Stimulated activated CD4-positive, alpha-beta T cell treated with anti-CD3 and anti-CD28 coated beads, TNF-alpha, amount 100 ng/mL, for 4 hours (primary cell): Measurements from ENCODE around the gene SLC22A9.
"Not testable (repeated sequence)": the region's sequence is repeated elsewhere in the genome, so short reads cannot be mapped to it uniquely, and the experiment has no call there.

ENCODE experiments used
- DNase-seq, 3 experiments: peaks; one replicate each; pipeline ENCODE4 v3.0.0-alpha.2; 2020; ENCODE audit warnings: low read depth in 3 of 3

Gene SLC22A9

DNA sequence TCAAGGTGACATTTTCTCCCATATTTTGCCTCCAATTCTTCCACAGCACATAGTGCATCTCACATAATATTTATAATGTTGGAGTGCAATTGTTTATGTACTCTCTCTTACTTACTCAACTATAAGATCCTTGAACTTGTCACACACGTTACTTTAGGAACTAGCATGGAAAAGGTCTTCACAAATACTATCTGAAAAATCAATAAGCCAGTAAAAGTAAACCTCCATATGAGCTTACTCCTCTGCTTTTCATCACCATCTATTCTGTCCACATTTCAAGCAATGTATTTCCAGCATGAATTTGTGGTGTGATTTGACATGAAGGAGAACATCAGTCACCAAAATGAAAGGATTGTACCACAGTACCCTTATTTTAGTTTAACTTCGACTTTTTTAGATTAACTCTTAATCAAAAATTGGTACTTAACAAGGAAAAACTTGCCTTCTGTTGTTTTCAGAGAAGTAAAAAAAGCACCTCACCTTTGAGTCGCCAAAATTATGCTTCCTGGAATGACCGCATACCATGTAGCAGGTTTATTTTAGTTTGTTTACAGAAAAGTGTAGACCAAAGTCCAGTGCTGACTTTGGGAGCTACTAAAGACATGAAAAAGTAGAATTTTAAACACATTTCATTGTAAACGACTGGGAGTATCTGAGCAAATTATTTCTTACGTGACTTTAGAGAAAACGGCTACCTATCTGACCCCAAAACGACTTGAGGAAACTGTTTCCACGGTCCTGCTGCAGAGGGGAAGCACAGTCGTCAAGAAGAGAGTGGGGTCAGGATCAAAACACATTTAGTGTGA is at the start of gene SLC22A9:
Gene SLC22A9, plus strand, starts transcription at position 621 of the 806 bp plus-strand sequence. CDS start 272 bp downstream, outside the sequence.
- DNase-seq = no peak

DNA sequence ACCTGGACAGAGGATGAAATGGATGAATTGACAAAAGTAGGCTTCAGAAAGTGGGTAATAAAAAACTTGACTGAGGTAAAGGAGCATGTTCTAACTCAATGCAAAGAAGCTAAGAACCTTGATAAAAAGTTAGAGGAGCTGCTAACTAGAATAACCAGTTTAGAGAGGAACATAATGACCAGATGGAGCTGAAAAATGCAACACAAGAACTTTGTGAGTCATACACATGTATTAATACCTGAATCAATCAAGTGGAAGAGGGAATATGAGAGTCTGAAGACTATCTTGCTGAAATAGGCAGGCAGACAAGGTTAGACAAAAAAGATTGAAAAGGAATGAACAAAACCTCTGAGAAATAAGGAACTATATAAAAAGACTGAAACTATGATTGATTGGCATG is 47.9 kb upstream of the SLC22A9 start:
- no peak for DNase-seq

DNA sequence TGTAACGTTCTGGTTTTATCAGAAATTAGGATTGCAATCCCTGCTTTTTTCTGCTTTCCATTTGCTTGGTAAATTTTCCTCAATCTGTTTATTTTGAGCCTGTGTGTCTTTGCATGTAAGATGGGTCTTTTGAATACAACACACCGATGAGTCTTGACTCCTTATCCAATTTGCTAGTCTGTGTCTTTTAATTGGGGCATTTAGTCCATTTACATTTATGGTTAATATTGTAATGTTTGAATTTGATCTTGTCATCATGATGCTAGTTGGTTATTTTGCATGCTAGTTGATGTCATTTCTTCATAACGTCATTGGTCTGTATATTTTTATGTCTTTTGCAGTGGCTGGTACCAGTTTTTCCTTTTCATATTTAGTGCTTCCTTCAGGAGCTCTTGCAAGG is 34.5 kb upstream of the SLC22A9 start:
- DNase-seq = not testable (repeated sequence)

DNA sequence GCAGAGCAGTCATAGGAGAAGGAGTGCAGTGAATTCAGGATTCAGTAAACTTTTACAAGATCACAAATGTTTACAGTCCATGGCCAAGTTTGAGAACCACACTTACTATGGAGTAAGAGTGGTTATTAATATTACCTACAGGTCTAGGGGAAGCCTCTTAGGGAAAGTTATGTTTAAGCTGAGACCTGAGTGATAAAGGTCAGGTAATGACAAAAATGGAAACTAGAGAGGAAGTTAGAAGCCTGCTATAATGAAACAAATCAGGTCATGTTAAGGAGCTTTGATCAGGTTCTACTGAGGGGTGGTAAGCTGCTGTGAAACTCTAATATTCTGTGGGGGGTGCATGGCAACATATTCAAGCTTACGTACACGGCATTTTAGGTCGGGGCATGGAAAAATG is 32.5 kb upstream of the SLC22A9 start:
- no peak for DNase-seq

DNA sequence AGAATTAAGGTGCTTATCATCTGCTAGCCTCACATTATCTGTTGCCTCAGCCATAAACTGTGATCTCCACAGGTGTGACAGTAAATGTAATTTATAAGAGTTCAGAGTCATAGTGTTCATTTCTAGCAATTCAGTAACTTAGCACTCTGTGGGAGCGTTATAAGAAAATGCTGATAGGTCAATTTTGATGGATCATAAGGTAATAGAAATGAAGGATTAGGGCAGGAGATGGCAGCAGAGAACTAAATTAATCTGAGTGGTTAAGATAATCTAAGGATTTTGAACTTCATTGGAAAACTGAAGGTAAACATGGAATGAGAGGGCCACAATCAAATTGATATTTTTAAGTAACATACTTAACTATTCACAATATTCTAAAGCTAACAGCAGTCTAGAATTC is 26.5 kb upstream of the SLC22A9 start:
- no peak for DNase-seq

DNA sequence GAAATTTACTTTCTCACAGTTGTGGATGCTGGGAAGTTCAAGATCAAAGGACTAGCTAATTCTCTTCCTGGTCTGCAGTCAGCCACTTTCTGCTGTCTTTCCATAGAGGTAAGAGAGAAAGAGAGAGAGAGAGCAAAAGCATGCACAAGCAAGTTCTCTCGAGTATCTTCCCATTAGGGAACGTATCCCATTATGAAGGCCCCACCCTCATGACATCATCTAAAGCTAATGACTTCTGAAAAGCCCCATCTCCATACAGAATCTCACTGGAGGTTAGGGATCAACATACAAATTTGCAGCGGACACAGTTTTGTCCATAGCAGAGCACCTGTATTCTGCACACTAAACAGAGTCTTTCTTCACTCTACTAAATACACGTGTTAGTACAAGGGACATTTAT is 17.4 kb upstream of the SLC22A9 start:
- DNase-seq = no peak

DNA sequence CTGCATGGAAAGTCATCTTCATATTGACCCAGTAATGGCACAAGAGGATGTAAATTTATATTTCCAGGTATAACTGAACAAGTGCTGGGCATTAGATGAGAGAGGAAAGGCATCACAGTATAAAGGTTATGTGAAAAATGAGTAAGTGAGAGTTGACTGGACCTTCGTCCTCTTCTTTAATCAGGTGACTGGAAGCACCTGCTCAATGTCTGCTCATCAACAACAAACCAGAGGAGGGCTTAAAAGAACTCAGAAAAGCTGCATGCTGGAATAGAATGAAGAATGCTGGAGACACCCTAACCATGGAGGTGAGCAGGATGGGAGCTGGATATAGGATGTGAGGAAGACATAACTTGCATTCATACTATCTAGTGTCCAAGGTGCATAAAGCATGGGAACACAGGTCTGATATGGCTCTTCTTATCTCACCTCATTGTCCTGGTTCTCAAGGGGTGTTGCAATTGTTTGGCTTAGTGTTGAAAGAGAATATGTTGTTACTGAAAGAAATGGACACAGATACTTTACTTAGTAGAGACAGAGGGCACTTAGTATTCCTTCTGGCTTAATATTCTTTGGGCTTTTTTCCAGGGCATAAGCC is 7.3 kb upstream of the SLC22A9 start:
- no peak for DNase-seq

DNA sequence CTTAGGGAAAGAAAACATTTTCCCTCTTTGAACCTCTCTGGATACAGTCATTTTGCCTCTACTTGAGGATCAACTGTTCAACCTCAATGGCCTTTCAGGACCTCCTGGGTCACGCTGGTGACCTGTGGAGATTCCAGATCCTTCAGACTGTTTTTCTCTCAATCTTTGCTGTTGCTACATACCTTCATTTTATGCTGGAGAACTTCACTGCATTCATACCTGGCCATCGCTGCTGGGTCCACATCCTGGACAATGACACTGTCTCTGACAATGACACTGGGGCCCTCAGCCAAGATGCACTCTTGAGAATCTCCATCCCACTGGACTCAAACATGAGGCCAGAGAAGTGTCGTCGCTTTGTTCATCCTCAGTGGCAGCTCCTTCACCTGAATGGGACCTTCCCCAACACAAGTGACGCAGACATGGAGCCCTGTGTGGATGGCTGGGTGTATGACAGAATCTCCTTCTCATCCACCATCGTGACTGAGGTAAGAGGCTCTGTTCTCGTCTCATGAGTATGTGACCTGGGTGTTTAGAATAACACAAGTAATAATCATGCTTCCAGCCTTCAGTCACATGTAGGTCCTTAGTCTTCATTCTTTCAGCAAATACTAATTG is 495 bp downstream of the SLC22A9 start:
- DNase-seq = no peak

DNA sequence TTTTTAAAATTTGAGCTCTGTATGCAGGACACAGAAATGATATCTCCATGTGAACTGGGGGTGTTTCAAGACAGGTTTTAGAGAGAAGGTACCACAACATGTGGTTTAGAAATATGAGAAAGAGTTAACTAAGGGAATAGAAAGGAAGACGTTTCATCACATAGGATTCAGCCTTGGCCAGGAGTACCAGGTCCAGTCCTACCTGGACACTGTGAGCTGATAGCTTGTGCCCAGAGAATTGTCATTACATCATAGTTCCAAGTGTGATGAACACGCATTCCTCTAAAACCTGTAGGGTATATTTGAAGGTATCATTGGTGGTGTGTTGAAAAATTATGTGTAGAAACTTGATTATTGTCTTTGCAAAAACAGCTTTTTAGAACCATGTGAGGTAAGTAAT is 1.8 kb downstream of the SLC22A9 start:
- DNase-seq = no peak

DNA sequence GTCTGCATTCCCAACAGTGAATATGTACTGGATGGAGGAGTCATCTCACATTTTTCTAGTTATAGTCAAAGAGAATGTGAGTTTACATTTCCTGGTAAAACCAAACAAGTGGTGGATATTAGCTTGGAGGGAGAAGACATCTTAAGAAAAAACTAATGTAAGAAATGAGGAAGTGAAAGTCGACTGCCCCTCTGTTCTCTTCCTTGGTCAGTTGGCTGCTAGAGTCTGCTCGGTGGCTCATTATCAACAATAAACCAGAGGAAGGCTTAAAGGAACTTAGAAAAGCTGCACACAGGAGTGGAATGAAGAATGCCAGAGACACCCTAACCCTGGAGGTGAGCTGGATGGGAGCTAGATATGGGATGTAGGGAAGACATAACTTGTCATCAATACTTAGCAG is 5.8 kb downstream of the SLC22A9 start:
- no peak for DNase-seq

DNA sequence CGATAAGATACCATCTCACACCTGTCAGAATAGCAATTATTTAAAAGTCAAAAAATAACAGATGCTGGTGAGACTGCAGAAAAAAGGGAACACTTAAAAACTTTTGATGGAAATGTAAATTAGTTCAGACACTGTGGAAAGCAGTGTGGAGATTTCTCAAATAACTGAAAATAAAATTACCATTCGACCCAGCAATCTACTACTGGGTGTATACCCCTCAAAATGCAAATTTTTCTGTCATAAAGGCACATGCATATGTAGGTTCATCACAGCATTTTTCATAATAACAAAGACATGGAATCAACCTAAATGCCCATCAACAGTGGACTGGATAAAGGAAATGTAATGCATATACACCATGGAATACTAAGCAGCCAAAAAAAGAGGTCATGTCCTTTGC is 10.5 kb downstream of the SLC22A9 start:
- no peak for DNase-seq

DNA sequence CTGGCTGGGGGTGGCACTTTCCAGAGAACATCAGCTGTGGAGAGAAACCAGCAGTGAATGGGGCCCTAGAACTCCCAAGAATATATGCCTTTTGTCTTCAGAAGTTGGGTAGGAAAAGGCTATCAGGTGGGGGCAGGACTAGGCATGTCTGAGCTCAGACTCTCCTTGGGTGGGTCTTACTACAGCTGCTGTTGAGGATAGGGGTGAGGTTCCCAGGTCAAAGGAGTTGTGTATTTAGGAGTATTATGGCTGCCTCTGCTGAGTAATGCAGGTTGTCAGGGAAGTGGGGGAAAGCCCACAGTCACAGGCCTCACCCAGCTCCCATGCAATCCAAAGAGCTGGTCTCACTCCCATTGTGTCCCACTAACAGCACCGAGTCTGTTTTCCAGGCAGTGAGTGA is 26.1 kb downstream of the SLC22A9 start:
- no peak for DNase-seq

DNA sequence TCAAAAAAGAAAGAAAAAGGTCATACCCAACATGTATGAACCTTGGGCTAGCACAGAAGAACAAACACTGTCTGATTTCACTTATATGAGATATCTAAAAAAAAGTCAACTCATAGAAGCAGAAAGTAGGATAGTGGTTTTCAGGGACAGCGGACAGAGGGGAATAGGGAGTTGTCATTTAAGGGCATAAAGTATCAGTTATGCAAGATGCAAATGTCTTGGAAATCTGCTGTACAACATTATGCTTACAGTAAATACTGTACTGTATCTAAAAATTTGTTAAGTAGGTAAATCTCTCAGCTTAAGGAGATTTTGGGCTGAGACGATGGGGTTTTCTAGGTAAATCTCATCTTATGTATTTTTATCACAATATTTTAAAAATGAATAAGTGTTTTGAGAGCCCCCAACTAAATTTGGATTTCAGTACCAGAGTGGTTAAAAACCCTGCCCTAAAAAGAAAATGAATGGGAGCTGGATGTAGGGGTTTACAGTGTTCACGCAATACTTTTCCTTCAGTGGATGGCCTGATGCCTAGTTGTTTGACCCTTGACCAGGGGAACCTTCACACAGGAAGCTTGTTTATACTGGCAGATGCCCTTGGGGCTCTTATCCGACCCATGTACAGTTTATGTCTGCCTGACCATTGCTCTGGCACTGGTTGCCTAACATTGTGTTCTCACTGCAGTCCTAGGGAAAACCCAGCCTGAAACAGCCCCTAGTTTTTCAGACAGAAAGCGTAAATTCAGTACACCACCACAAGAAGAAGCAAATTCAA is 34.8 kb downstream of the SLC22A9 start:
- no peak for DNase-seq

DNA sequence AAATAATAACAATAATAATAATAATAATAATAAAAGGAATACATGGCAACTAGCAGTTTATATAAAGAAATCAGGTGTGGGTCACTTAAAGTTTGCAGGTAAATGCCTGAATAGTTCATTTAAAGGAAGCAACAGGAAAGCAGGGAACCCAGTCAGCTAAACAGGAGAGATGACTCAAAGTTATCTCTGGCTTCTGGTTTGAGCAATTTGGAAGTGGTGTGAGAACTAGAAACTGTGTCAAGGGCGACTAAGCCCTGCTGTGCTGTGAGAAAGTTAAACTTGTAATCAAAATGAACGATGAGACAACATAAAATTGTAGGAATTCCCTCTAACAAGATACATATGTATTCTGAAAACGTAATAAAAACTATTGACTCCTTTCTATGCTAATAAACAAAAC is 35.5 kb downstream of the SLC22A9 start:
- DNase-seq = no peak

DNA sequence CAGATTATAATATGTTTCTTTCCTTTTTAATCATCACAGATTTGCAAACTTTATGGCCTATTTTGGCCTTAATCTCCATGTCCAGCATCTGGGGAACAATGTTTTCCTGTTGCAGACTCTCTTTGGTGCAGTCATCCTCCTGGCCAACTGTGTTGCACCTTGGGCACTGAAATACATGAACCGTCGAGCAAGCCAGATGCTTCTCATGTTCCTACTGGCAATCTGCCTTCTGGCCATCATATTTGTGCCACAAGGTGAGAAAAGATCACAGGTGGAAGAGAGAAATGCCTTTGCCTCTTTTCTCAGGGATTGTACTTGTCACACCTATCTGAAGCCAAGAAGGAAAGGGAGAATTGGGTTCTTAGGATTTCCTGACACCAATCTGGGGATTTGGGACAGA is 36.9 kb downstream of the SLC22A9 start:
- no peak for DNase-seq

DNA sequence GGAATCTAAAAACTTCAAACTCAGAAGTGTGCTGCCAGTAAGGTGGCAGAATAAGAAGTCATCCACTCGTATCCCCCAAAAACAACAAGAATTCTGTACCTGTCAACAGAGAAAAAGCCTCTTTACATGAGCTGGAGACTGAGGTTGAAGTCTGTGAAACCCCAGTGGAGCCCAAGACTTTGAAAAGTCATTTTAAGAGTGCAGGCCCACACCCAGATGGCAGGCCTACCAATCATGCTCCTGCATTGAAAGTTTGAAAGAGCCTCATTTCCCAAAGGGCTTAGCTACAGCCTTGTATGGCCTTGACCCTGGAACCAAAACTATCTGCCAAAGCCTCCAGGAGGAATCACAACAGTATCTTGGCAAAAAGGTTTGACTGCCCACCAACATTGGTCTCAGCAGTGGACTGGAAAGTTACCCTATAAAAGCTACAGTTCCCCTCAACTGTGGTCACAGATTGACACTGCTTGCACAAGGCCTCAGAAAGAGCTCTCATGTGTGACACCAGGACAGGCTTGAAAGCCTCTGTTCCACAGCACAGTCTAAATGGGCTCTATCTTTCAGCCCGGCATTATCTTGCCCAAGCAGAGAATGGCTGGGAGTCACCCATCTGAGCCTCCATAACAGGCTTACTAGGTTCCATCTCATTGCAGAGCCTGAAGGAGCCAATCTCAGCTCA is 47.7 kb downstream of the SLC22A9 start:
- DNase-seq = no peak

DNA sequence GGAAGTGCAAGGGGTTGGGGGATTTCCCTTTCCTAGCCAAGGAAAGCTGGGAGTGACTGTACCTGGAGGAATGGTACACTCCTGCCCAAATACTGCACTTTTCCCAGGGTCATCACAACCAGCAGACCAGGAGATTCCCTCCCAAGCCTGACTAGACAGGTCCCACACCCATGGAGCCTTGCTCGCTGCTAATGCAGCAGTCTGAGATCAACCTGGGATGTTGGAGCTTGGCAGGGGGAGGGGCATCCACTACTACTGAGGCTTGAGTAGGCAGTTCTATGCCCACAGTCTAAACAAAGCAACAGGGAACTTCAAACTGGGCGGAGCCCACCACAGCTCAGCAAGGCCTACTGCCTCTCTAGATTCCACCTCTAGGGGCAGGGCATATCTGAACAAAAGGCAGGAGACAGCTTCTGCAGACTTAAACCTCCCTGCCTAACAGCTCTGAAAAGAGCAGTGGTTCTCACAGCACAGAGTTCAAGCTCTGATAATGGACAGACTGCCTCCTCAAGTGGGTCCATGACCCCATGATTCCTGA is 58.5 kb downstream of the SLC22A9 start:
- DNase-seq = no peak

DNA sequence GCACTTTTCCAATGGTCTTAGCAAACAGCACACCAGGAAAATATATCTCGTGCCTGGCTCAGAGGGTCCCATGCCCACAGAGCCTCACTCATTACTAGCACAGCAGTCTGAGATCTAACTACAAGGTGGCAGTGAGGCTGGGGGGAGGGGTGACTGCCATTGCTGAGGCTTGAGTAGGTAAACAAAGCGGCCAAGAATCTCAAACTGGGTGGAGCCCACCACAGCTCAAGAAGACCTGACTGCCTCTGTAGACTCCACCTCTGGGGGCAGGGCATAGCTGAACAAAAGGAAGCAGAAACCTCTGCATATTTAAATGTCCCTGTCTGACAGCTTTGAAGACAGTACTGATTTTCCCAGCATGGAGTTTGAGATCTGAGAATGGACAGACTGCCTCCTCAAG is 61.1 kb downstream of the SLC22A9 start:
- DNase-seq = not testable (repeated sequence)

DNA sequence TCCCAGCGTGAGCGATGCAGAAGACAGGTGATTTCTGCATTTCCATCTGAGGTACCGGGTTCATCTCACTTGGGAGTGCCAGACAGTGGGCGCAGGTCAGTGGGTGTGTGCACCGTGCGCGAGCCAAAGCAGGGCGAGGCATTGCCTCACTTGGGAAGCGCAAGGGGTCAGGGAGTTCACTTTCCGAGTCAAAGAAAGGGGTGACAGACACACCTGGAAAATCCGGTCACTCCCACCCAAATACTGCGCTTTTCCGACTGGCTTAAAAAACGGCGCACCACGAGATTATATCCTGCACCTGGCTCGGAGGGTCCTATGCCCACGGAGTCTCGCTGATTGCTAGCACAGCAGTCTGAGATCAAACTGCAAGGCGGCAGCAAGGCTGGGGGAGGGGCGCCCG is 65.8 kb downstream of the SLC22A9 start:
- DNase-seq = not testable (repeated sequence)

DNA sequence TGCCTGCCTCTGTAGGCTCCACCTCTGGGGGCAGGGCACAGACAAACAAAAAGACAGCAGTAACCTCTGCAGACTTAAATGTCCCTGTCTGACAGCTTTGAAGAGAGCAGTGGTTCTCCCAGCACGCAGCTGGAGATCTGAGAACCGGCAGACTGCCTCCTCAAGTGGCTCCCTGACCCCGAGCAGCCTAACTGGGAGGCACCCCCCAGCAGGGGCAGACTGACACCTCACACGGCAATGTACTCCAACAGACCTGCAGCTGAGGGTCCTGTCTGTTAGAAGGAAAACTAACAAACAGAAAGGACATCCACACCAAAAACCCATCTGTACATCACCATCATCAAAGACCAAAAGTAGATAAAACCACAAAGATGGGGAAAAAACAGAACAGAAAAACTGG is 66.2 kb downstream of the SLC22A9 start:
- not testable (repeated sequence) for DNase-seq

DNA sequence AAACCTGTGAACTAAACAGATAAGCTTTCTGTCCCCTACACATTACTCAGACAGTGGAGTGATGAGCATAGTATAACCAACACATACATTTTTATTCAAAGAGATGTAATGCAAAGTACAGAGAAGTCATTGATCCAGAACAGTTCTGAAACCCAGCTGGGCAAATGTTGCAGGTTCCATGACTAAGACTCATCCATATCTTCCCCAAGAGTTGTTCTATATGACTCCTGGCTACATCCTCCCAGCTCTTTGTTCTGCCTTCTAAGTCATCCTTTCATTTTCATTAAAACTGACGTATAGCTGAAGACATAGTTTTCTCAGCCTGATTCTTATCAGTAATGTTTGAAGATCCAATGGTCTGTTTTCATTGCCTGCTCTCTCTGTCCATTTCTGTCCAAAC is 74.1 kb downstream of the SLC22A9 start:
- no peak for DNase-seq

DNA sequence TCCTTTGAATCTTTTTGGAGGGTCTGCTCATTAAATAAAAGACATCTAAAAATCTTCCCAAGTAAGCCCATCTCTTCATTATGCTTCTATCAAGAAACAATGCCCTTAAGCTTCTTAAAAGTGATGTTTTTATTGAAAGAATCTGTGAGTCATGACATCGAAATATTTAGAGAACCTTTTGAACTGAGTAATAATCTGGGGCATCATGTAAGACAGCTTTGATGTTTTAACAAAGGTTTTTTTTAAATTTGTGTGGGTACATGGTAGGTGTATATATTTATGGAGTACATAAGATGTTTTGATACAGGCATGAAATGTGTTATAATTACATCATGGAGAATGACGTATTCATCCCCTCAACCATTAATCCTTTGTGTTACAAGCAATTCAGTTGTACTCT is 74.6 kb downstream of the SLC22A9 start:
- DNase-seq = no peak
